K562 (cell line): ENCODE measurements around the gene FBRS. TPM values are rescaled to one million over a fixed set of nuclear protein-coding genes. Genes with fewer than 3 reads are reported as not detected.

Experiments used
- ARID2 ChIP-seq: fragments of 450-650 bp; IDR thresholded peaks from 2 replicates; pipeline ENCODE4 v1.6.1; 2017; ENCODE audit warnings: antibody characterized with exemption, mild to moderate bottlenecking
- BMI1 ChIP-seq: fragments of 150-350 bp; IDR thresholded peaks from 2 replicates; pipeline ENCODE4 v1.6.1; 2014; ENCODE audit warnings: low read length
- CBFB ChIP-seq: sonication (generic); formaldehyde crosslinking; IDR thresholded peaks from 2 replicates; pipeline ENCODE4 v1.4.0; 2020; ENCODE audit warnings: mild to moderate bottlenecking, missing genetic modification reagents
- DNMT1 ChIP-seq: fragments of 450-650 bp; IDR thresholded peaks from 2 replicates; pipeline ENCODE4 v1.6.1; 2016; ENCODE audit warnings: antibody characterized with exemption, mild to moderate bottlenecking
- KLF16 ChIP-seq: IDR thresholded peaks from 2 replicates; pipeline ENCODE4 v1.6.1; 2016; ENCODE audit warnings: antibody characterized with exemption
- LEF1 ChIP-seq: fragments of 450-650 bp; IDR thresholded peaks from 2 replicates; pipeline ENCODE4 v1.6.1; 2016; ENCODE audit warnings: mild to moderate bottlenecking
- NELFE ChIP-seq: IDR thresholded peaks from 2 replicates; pipeline ENCODE4 v1.6.1; 2011; ENCODE audit warnings: mild to moderate bottlenecking; ENCODE audit not compliant: insufficient read depth, insufficient read length
- POLR2AphosphoS2 ChIP-seq: IDR thresholded peaks from 2 replicates; pipeline ENCODE4 v1.6.1; 2012; ENCODE audit warnings: low read length, improper control_type of control experiment
- RAD21 ChIP-seq, 2 experiments: fragments of 250-450 bp in 1 of 2; fragments of 450-650 bp in 1 of 2; sonication (Bioruptor Pico) in 1 of 2; formaldehyde crosslinking in 1 of 2; IDR thresholded peaks in 1 of 2; conservative IDR thresholded peaks in 1 of 2; 2 replicates each; pipeline versions ENCODE4 v1.4.0 to v1.8.0; 2020 to 2022; ENCODE audit warnings: mild to moderate bottlenecking in 2 of 2, moderate library complexity in 1 of 2
- RBFOX2 ChIP-seq: fragments of 200-400 bp; formaldehyde crosslinking; IDR thresholded peaks from 2 replicates; pipeline ENCODE4 v1.6.1; 2017; ENCODE audit warnings: low read depth, mild to moderate bottlenecking, low read length, moderate library complexity
- TAF1 ChIP-seq: IDR thresholded peaks from 2 replicates; pipeline ENCODE4 v1.6.1; 2011; ENCODE audit warnings: mild to moderate bottlenecking, low read length, moderate library complexity; ENCODE audit not compliant: insufficient read depth, control insufficient read depth, severe bottlenecking; ENCODE audit errors: extremely low read depth
- TARDBP ChIP-seq: fragments of 450-650 bp; IDR thresholded peaks from 2 replicates; pipeline ENCODE4 v1.6.1; 2016
- ZBTB7A ChIP-seq: IDR thresholded peaks from 2 replicates; pipeline ENCODE4 v1.6.1; 2011; ENCODE audit warnings: low read depth, mild to moderate bottlenecking, low read length, moderate library complexity, borderline replicate concordance; ENCODE audit not compliant: control insufficient read depth
- ZKSCAN3 ChIP-seq: fragments of 250-450 bp; sonication (Bioruptor Pico); IDR thresholded peaks from 2 replicates; pipeline ENCODE4 v1.4.0; 2020
- ZNF316 ChIP-seq: fragments of 450-650 bp; IDR thresholded peaks from 2 replicates; pipeline ENCODE4 v1.6.1; 2016
- polyA plus RNA-seq, 8 experiments: library from polyadenylated mRNA; depleted of rRNA in 4 of 8; stranded (reverse) in 5 of 8; unstranded in 3 of 8; fragments of >200 nt; fragmentation: Nextera tagmentation in 2 of 8; fragmentation: Illumina TruSeq in 1 of 8; extraction: Ambion mirVana in 2 of 8; extraction: Trizol in 1 of 8; gene quantifications; 2 replicates each; pipeline versions ENCODE4 v1.2.1 to v1.2.3, GENCODE V29; 2011 to 2014; ENCODE audit warnings: inconsistent platforms in 1 of 8, missing spikeins in 1 of 8
- total RNA-seq, 7 experiments: library from RNA; depleted of rRNA in 6 of 7; stranded (reverse); fragments of >200 nt in 6 of 7; fragmentation: Illumina TruSeq in 2 of 7; extraction: Trizol in 2 of 7; gene quantifications; 2 replicates each; pipeline versions ENCODE4 v1.2.1 to v1.2.3, GENCODE V29; 2011 to 2021; ENCODE audit warnings: low replicate concordance in 1 of 7
- TF ChIP-seq, protein P1 (sequence below): fragments of 250-450 bp; sonication (Bioruptor Pico); IDR thresholded peaks from 2 replicates; pipeline ENCODE4 v1.5.1; 2021; ENCODE audit warnings: mild to moderate bottlenecking
- TF ChIP-seq, protein P2 (sequence below): fragments of 450-650 bp; conservative IDR thresholded peaks from 2 replicates; pipeline ENCODE4 v1.6.1; 2016; ENCODE audit warnings: missing genetic modification characterization, low read depth, mild to moderate bottlenecking, control low read depth, missing compliant biosample characterization
- TF ChIP-seq, protein P3 (sequence below): sonication (generic); formaldehyde crosslinking; IDR thresholded peaks from 2 replicates; pipeline ENCODE4 v1.8.0; 2022; ENCODE audit warnings: mild to moderate bottlenecking, low read depth, missing genetic modification reagents
- TF ChIP-seq, protein P4 (sequence below): fragments of 250-450 bp; sonication (Bioruptor Pico); IDR thresholded peaks from 2 replicates; pipeline ENCODE4 v1.5.0; 2020; ENCODE audit warnings: mild to moderate bottlenecking, borderline replicate concordance

The FBRS gene
- total and polyA plus RNA-seq, 9 of the 15 experiments (the other 6 are each of a cell fraction or from before 2014, with no cell fraction given), result 0.32 to 59.5 (median 13.1) TPM

DNA sequence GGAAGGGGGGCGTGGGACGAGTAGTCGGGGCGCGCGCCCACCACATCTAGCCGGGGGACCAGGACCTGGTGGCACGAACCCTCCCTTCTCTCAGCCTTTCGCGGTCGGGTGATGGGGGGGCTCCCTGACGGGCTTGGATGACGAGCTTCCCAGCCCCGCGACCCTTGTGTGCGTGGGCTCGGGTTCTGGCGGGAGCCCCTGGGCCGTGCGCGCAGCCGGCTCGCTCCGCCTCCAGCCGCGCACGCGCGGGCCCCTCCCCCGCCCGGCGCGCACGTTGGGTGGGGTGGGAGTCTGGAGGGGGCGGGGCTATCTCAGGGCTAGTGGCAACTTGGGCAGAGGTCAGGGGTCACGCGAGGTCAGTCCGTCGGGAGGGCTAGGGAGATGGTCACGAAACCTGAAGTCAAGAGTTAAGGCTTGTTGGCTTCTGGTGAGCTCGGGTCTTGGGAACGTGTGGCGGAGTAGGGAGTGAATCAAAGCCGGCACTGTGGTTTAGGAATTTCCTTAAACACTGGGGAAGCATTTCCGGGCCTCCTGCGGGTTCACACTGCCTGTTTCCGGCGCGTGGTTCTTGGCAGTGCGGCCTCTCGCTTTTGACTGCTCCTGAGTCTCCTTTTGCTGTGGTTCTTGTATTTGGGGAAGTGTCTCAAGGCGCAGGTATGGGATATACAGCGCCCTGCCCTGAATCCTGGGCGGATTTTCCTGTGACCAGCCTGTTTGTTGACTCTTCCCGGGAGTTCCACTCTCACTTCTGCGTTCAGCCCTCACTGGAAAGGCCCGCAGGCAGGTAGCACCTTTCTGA lies 40.8 kb downstream of the FBRS start, which contains the start of gene SRCAP (continued):
- TF ChIP-seq, protein P1, sequence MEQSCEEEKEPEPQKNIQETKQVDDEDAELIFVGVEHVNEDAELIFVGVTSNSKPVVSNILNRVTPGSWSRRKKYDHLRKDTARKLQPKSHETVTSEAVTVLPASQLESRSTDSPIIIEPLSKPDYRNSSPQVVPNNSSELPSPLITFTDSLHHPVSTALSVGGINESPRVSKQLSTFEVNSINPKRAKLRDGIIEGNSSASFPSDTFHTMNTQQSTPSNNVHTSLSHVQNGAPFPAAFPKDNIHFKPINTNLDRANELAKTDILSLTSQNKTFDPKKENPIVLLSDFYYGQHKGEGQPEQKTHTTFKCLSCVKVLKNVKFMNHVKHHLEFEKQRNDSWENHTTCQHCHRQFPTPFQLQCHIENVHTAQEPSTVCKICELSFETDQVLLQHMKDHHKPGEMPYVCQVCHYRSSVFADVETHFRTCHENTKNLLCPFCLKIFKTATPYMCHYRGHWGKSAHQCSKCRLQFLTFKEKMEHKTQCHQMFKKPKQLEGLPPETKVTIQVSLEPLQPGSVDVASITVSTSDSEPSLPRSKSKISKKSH (CRISPR knock-in tag), result no peak
- no peak for TF ChIP-seq KLF16
- TF ChIP-seq, protein P2, sequence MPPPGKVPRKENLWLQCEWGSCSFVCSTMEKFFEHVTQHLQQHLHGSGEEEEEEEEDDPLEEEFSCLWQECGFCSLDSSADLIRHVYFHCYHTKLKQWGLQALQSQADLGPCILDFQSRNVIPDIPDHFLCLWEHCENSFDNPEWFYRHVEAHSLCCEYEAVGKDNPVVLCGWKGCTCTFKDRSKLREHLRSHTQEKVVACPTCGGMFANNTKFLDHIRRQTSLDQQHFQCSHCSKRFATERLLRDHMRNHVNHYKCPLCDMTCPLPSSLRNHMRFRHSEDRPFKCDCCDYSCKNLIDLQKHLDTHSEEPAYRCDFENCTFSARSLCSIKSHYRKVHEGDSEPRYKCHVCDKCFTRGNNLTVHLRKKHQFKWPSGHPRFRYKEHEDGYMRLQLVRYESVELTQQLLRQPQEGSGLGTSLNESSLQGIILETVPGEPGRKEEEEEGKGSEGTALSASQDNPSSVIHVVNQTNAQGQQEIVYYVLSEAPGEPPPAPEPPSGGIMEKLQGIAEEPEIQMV (tag), result no peak
- TF ChIP-seq, protein P3, sequence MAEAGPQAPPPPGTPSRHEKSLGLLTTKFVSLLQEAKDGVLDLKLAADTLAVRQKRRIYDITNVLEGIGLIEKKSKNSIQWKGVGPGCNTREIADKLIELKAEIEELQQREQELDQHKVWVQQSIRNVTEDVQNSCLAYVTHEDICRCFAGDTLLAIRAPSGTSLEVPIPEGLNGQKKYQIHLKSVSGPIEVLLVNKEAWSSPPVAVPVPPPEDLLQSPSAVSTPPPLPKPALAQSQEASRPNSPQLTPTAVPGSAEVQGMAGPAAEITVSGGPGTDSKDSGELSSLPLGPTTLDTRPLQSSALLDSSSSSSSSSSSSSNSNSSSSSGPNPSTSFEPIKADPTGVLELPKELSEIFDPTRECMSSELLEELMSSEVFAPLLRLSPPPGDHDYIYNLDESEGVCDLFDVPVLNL (CRISPR knock-in tag), result no peak
- TF ChIP-seq CBFB, result no peak
- peak; percentile 92 for TF ChIP-seq ZBTB7A
- no peak for TF ChIP-seq BMI1
- no peak for TF ChIP-seq RAD21 (CRISPR knock-in tag; conservative IDR thresholded peaks at IDR 0.05 in 1 of 2, IDR thresholded peaks at IDR 0.05 in 1 of 2)
- TF ChIP-seq LEF1, result peak; percentile 52; the same call in 1 of the 2 replicates
- no peak for TF ChIP-seq ARID2
- TF ChIP-seq DNMT1, result no peak
- no peak; the same call in 1 of the 2 replicates for TF ChIP-seq TARDBP
- peak; percentile 63; the same call in 1 of the 2 replicates for TF ChIP-seq POLR2AphosphoS2
- peak; percentile 88 for TF ChIP-seq RBFOX2
- TF ChIP-seq NELFE, result no peak
- TF ChIP-seq, protein P4, sequence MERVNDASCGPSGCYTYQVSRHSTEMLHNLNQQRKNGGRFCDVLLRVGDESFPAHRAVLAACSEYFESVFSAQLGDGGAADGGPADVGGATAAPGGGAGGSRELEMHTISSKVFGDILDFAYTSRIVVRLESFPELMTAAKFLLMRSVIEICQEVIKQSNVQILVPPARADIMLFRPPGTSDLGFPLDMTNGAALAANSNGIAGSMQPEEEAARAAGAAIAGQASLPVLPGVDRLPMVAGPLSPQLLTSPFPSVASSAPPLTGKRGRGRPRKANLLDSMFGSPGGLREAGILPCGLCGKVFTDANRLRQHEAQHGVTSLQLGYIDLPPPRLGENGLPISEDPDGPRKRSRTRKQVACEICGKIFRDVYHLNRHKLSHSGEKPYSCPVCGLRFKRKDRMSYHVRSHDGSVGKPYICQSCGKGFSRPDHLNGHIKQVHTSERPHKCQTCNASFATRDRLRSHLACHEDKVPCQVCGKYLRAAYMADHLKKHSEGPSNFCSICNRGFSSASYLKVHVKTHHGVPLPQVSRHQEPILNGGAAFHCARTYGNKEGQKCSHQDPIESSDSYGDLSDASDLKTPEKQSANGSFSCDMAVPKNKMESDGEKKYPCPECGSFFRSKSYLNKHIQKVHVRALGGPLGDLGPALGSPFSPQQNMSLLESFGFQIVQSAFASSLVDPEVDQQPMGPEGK (CRISPR knock-in tag), result no peak
- TF ChIP-seq ZKSCAN3 (CRISPR knock-in tag), result no peak
- TF ChIP-seq ZNF316, result 0 out of 2 replicates have a peak, but pooled peaks have one; percentile 28
- TF ChIP-seq TAF1, result no peak
